Thyroid gland (tissue), 4 donors: Measurements from ENCODE around the gene PANK2.

ENCODE experiments used
- POLR2A ChIP-seq, 2 donors: fragments of 450-650 bp; IDR thresholded peaks; one replicate each; pipeline ENCODE4 v1.6.1; 2017; ENCODE audit warnings: antibody characterized with exemption in 2 of 2, mild to moderate bottlenecking in 2 of 2, moderate library complexity in 1 of 2
- TF ChIP-seq, protein P1 (sequence below), 6 experiments: fragments of 200-600 bp in 3 of 6; fragments of 450-650 bp in 3 of 6; sonication (generic) in 3 of 6; IDR thresholded peaks; one replicate each; pipeline ENCODE4 v1.5.1; 2016 to 2019; ENCODE audit warnings: antibody characterized with exemption in 6 of 6, mild to moderate bottlenecking in 2 of 6, inconsistent platforms in 1 of 6, moderate library complexity in 1 of 6

DNA sequence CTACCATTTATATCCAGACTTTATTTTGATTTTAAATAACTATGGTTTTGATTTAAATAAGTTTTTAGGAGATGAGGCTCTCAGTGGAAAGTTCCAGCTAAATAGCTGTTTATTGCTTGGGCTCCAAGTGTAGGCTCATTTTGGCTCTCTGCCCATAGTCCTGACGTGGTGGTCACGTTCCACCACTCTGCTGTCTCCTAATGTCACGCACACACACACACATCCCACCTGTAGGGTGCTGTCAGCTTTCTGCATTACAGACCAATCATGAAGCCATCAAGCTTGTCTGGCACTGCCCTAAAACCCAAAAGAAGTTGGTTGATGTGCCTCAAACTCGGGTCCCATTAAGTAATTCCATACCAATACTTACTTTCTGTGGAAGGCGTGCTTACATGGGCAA, 45.4 kb downstream of the PANK2 start:
- TF ChIP-seq, protein P1, sequence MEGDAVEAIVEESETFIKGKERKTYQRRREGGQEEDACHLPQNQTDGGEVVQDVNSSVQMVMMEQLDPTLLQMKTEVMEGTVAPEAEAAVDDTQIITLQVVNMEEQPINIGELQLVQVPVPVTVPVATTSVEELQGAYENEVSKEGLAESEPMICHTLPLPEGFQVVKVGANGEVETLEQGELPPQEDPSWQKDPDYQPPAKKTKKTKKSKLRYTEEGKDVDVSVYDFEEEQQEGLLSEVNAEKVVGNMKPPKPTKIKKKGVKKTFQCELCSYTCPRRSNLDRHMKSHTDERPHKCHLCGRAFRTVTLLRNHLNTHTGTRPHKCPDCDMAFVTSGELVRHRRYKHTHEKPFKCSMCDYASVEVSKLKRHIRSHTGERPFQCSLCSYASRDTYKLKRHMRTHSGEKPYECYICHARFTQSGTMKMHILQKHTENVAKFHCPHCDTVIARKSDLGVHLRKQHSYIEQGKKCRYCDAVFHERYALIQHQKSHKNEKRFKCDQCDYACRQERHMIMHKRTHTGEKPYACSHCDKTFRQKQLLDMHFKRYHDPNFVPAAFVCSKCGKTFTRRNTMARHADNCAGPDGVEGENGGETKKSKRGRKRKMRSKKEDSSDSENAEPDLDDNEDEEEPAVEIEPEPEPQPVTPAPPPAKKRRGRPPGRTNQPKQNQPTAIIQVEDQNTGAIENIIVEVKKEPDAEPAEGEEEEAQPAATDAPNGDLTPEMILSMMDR (IDR thresholded peaks at IDR 0.05) = no peak
- TF ChIP-seq POLR2A (IDR thresholded peaks at IDR 0.05) = no peak
